C4-2B (cell line): Measurements from ENCODE around the gene ANO2.

Experiments used
- CTCF ChIP-seq: fragments of 450-650 bp; conservative IDR thresholded peaks from 2 replicates; pipeline ENCODE4 v1.5.1; 2017; ENCODE audit warnings: mild to moderate bottlenecking
- ZFX ChIP-seq: fragments of 450-650 bp; IDR thresholded peaks from 2 replicates; pipeline ENCODE4 v1.6.1; 2017

- TF ChIP-seq CTCF: no peak
- no peak for TF ChIP-seq ZFX
These were observed 20.1 kb upstream of the ANO2 start for GRCh38 chr12:5964913-5965900.
